ENCODE measurements around the gene ZNF213.

The ZNF213 gene

DNA sequence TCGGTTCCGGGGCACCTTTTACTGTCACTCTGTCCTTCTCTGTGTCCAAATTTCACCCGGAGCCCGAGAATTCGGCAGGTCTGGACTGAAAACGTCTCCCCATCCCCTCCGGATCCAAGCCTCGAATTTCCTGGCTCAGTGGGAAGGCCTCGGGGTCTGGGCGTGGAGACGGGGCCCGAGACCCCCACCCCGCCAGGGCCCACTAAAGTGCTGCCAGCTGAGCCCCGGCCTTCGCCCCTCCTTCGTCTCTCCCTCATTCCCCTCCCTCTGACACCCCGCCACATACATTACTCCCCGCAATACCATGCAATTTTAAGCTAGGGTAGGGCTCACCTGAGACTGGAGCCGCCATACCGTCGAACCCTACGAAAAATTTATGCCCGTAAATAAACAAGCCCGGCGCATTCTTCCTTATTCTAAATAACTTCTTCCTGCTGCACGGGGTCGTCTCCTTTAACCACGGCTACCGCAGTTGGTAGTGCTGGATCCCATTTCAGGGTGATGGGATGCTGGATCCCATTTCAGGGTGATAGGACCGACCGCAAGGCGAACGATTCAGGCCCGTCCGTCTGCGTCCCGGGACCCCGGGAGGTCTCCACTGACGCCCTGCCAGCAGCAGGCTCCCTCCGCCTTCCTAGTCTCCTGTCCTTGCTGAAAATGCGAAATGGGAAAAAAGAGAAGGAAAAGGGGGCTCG, 48.8 kb downstream of the ZNF213 start:
- Histone ChIP-seq H4K20me1 (ENCODE audit: insufficient read depth, low read length, poor library complexity, severe bottlenecking) (no peaks in the 10 kb centered on the region), H3K9me3 (ENCODE audit: insufficient read depth, low read depth, low read length) (no peaks in the 10 kb centered on the region), H3K79me2 (ENCODE audit: insufficient read depth, low read length) (no peaks in the 10 kb centered on the region), H3K36me3 (ENCODE audit: insufficient read depth, low read length) (no peaks in the 10 kb centered on the region), H3K9ac (ENCODE audit: low read depth, low read length, poor library complexity, severe bottlenecking) (no peak overlapping the region), H3K27me3 (ENCODE audit: insufficient read depth, low read length, poor library complexity, severe bottlenecking) (no peaks in the 10 kb centered on the region), H3F3A (ENCODE audit: low read depth) (no peaks in the 10 kb centered on the region), H2AFZ (ENCODE audit: low read length) (no peak overlapping the region), H3K4me1 (ENCODE audit: insufficient read depth, low read length, poor library complexity, severe bottlenecking) (no peaks in the 10 kb centered on the region), H3K4me2 (ENCODE audit: low read depth, low read length, poor library complexity, severe bottlenecking) (no peak overlapping the region), H3K4me3 (ENCODE audit: low read length, poor library complexity, severe bottlenecking) (no peak overlapping the region), H3K9me2 (replicated peaks; ENCODE audit: low read depth, low read length) (no peaks in the 10 kb centered on the region)
- no peak for TF ChIP-seq EZH2phosphoT487 (IDR thresholded peaks at IDR 0.05; ENCODE audit: borderline replicate concordance)
- TF ChIP-seq, protein P1, sequence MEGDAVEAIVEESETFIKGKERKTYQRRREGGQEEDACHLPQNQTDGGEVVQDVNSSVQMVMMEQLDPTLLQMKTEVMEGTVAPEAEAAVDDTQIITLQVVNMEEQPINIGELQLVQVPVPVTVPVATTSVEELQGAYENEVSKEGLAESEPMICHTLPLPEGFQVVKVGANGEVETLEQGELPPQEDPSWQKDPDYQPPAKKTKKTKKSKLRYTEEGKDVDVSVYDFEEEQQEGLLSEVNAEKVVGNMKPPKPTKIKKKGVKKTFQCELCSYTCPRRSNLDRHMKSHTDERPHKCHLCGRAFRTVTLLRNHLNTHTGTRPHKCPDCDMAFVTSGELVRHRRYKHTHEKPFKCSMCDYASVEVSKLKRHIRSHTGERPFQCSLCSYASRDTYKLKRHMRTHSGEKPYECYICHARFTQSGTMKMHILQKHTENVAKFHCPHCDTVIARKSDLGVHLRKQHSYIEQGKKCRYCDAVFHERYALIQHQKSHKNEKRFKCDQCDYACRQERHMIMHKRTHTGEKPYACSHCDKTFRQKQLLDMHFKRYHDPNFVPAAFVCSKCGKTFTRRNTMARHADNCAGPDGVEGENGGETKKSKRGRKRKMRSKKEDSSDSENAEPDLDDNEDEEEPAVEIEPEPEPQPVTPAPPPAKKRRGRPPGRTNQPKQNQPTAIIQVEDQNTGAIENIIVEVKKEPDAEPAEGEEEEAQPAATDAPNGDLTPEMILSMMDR (conservative IDR thresholded peaks at IDR 0.05; ENCODE audit: low read length), result no peak

GRCh38 chr16:3186946-3187690, 52.3 kb downstream of the ZNF213 start:
- no peak overlapping the region for H3K4me2 ChIP-seq (ENCODE audit: low read depth, low read length, poor library complexity, severe bottlenecking)
- H3F3A ChIP-seq (ENCODE audit: low read depth), result no peaks in the 10 kb centered on the region
- no peaks in the 10 kb centered on the region for H3K4me1 ChIP-seq (ENCODE audit: insufficient read depth, low read length, poor library complexity, severe bottlenecking)
- no peaks in the 10 kb centered on the region for H4K20me1 ChIP-seq (ENCODE audit: insufficient read depth, low read length, poor library complexity, severe bottlenecking)
- no peaks in the 10 kb centered on the region for H3K27me3 ChIP-seq (ENCODE audit: insufficient read depth, low read length, poor library complexity, severe bottlenecking)
- no peak overlapping the region for H3K4me3 ChIP-seq (ENCODE audit: low read length, poor library complexity, severe bottlenecking)
- no peaks in the 10 kb centered on the region for H3K9me3 ChIP-seq (ENCODE audit: insufficient read depth, low read depth, low read length)
- H3K9ac ChIP-seq (ENCODE audit: low read depth, low read length, poor library complexity, severe bottlenecking), result no peak overlapping the region
- no peaks in the 10 kb centered on the region for H3K9me2 ChIP-seq (replicated peaks; ENCODE audit: low read depth, low read length)
- H3K79me2 ChIP-seq (ENCODE audit: insufficient read depth, low read length), result no peaks in the 10 kb centered on the region
- no peak overlapping the region for H2AFZ ChIP-seq (ENCODE audit: low read length)
- no peaks in the 10 kb centered on the region for H3K36me3 ChIP-seq (ENCODE audit: insufficient read depth, low read length)
- no peak for TF ChIP-seq EZH2phosphoT487 (IDR thresholded peaks at IDR 0.05; ENCODE audit: borderline replicate concordance)
- TF ChIP-seq, protein P1 (conservative IDR thresholded peaks at IDR 0.05; ENCODE audit: low read length), result no peak

- H3K27me3 ChIP-seq (ENCODE audit: insufficient read depth, low read length, poor library complexity, severe bottlenecking), result no peaks in the 10 kb centered on the region
- no peak within 1 kb of the TSS for H2AFZ ChIP-seq (ENCODE audit: low read length)
- H3K79me2 ChIP-seq (ENCODE audit: insufficient read depth, low read length), result no peaks in the 10 kb centered on the region
- H3K4me3 ChIP-seq (ENCODE audit: low read length, poor library complexity, severe bottlenecking), result no peak within 1 kb of the TSS
- no peaks in the 10 kb centered on the region for H3K9me3 ChIP-seq (ENCODE audit: insufficient read depth, low read depth, low read length)
- no peaks in the 10 kb centered on the region for H3F3A ChIP-seq (ENCODE audit: low read depth)
- no peaks in the 10 kb centered on the region for H3K36me3 ChIP-seq (ENCODE audit: insufficient read depth, low read length)
- no peak for TF ChIP-seq EZH2phosphoT487 (IDR thresholded peaks at IDR 0.05; ENCODE audit: borderline replicate concordance)
- TF ChIP-seq, protein P1 (conservative IDR thresholded peaks at IDR 0.05; ENCODE audit: low read length), result no peak
- no peak within 1 kb of the TSS for H3K9ac ChIP-seq (ENCODE audit: low read depth, low read length, poor library complexity, severe bottlenecking)
- H3K4me2 ChIP-seq (ENCODE audit: low read depth, low read length, poor library complexity, severe bottlenecking), result no peak within 1 kb of the TSS
- H3K9me2 ChIP-seq (replicated peaks; ENCODE audit: low read depth, low read length), result no peaks in the 10 kb centered on the region
- no peaks in the 10 kb centered on the region for H3K4me1 ChIP-seq (ENCODE audit: insufficient read depth, low read length, poor library complexity, severe bottlenecking)
- no peaks in the 10 kb centered on the region for H4K20me1 ChIP-seq (ENCODE audit: insufficient read depth, low read length, poor library complexity, severe bottlenecking)
These were observed 53.2 kb downstream of the ZNF213 start, which contains the start of gene OR1F1 for GRCh38 chr16:3187798-3188674. Gene OR1F1 (plus strand): TSS chr16:3188204.
